RWPE2 (cell line): ENCODE measurements around the gene EFNA5.

Experiments
- ATAC-seq: fragments of 200-7000 bp; cut with Tn5 transposase; 3 replicates; pipeline ENCODE4 v1.9.1; 2021; ENCODE audit warnings: low read depth
- DNase-seq: peaks from one replicate; pipeline ENCODE4 v3.0.0-alpha.2; 2020; ENCODE audit warnings: low spot score
- H3K27ac ChIP-seq: fragments of 450-650 bp; 2 replicates; pipeline ENCODE4 v1.5.1; 2017; ENCODE audit warnings: mild to moderate bottlenecking; ENCODE audit not compliant: poor library complexity, severe bottlenecking
- H3K27me3 ChIP-seq: fragments of 250-450 bp; sonication (Bioruptor Pico); 2 replicates; pipeline ENCODE4 v1.5.1; 2021; ENCODE audit warnings: mild to moderate bottlenecking, moderate library complexity; ENCODE audit not compliant: insufficient read depth, poor library complexity, severe bottlenecking
- H3K36me3 ChIP-seq: fragments of 250-450 bp; sonication (Bioruptor Pico); 2 replicates; pipeline ENCODE4 v1.5.1; 2020; ENCODE audit warnings: low read depth, mild to moderate bottlenecking, moderate library complexity
- H3K4me1 ChIP-seq: fragments of 250-450 bp; sonication (Bioruptor Pico); 2 replicates; pipeline ENCODE4 v1.5.1; 2021; ENCODE audit warnings: mild to moderate bottlenecking, moderate library complexity; ENCODE audit not compliant: insufficient read depth, poor library complexity, severe bottlenecking
- H3K4me3 ChIP-seq: fragments of 250-450 bp; sonication (Bioruptor Pico); 2 replicates; pipeline ENCODE4 v1.5.1; 2021; ENCODE audit warnings: mild to moderate bottlenecking, moderate library complexity; ENCODE audit not compliant: severe bottlenecking
- H3K9me3 ChIP-seq: fragments of 250-450 bp; sonication (Bioruptor Pico); 2 replicates; pipeline ENCODE4 v1.5.1; 2021; ENCODE audit warnings: mild to moderate bottlenecking, moderate library complexity; ENCODE audit not compliant: severe bottlenecking
- CTCF ChIP-seq: fragments of 450-650 bp; IDR thresholded peaks from one replicate; pipeline ENCODE4 v1.5.1; 2017; ENCODE audit warnings: mild to moderate bottlenecking, moderate library complexity; ENCODE audit not compliant: poor library complexity, severe bottlenecking

The EFNA5 gene

GRCh38 chr5:107542831-107543231, 127.9 kb downstream of the EFNA5 start:
- Histone ChIP-seq H3K9me3 (no peaks in the 10 kb centered on the region), H3K4me3 (no peak overlapping the region), H3K36me3 (no peaks in the 10 kb centered on the region), H3K27me3 (no peaks in the 10 kb centered on the region), H3K4me1 (peaks cover 28% of the 10 kb centered on the region), H3K27ac (peak overlapping the region; percentile 88)
- no peak for TF ChIP-seq CTCF
- ATAC-seq, result peak; percentile 93
- DNase-seq, result peak; percentile 89

GRCh38 chr5:107542428-107542827, 128.3 kb downstream of the EFNA5 start:
- Histone ChIP-seq H3K4me1 (peaks cover 28% of the 10 kb centered on the region), H3K27me3 (no peaks in the 10 kb centered on the region), H3K9me3 (no peaks in the 10 kb centered on the region), H3K27ac (peak overlapping the region; percentile 88), H3K36me3 (no peaks in the 10 kb centered on the region), H3K4me3 (no peak overlapping the region)
- peak; percentile 95 for DNase-seq
- peak; percentile 91 for ATAC-seq
- TF ChIP-seq CTCF, result peak; percentile 29

- DNase-seq, result no peak
- Histone ChIP-seq H3K4me3 (no peak overlapping the region), H3K27me3 (no peaks in the 10 kb centered on the region), H3K36me3 (no peaks in the 10 kb centered on the region), H3K27ac (peak overlapping the region; percentile 88), H3K9me3 (no peaks in the 10 kb centered on the region), H3K4me1 (peaks cover 28% of the 10 kb centered on the region)
- ATAC-seq, result no peak
- TF ChIP-seq CTCF, result no peak
Measured at GRCh38 chr5:107541400-107541799, 129.3 kb downstream of the EFNA5 start.

GRCh38 chr5:107539726-107540330, 130.9 kb downstream of the EFNA5 start:
- Histone ChIP-seq H3K4me3 (no peak overlapping the region), H3K4me1 (peaks cover 31% of the 10 kb centered on the region), H3K27me3 (no peaks in the 10 kb centered on the region), H3K36me3 (no peaks in the 10 kb centered on the region), H3K27ac (no peak overlapping the region), H3K9me3 (no peaks in the 10 kb centered on the region)
- ATAC-seq (no peak), DNase-seq (no peak)
- TF ChIP-seq CTCF, result no peak

- no peak for ATAC-seq
- no peak overlapping the region for H3K4me3 ChIP-seq
Measured at GRCh38 chr5:107538805-107539445, 131.8 kb downstream of the EFNA5 start.

More at GRCh38 chr5:107538805-107539445, 131.8 kb downstream of the EFNA5 start:
- Histone ChIP-seq H3K27ac (no peak overlapping the region), H3K4me1 (peaks cover 31% of the 10 kb centered on the region), H3K9me3 (no peaks in the 10 kb centered on the region), H3K27me3 (no peaks in the 10 kb centered on the region), H3K36me3 (no peaks in the 10 kb centered on the region)
- TF ChIP-seq CTCF, result no peak
- DNase-seq, result no peak
